ENCODE data around the gene TMPRSS9.

- TF ChIP-seq EZH2 (IDR thresholded peaks at IDR 0.05; ENCODE audit: borderline replicate concordance, low read length): no peak
- TF ChIP-seq, protein P1, sequence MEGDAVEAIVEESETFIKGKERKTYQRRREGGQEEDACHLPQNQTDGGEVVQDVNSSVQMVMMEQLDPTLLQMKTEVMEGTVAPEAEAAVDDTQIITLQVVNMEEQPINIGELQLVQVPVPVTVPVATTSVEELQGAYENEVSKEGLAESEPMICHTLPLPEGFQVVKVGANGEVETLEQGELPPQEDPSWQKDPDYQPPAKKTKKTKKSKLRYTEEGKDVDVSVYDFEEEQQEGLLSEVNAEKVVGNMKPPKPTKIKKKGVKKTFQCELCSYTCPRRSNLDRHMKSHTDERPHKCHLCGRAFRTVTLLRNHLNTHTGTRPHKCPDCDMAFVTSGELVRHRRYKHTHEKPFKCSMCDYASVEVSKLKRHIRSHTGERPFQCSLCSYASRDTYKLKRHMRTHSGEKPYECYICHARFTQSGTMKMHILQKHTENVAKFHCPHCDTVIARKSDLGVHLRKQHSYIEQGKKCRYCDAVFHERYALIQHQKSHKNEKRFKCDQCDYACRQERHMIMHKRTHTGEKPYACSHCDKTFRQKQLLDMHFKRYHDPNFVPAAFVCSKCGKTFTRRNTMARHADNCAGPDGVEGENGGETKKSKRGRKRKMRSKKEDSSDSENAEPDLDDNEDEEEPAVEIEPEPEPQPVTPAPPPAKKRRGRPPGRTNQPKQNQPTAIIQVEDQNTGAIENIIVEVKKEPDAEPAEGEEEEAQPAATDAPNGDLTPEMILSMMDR (IDR thresholded peaks at IDR 0.05; ENCODE audit: low read length): no peak
Observed at GRCh38 chr19:2318923-2319322, 41.1 kb upstream of the TMPRSS9 start.
